Stimulated activated CD4-positive, alpha-beta T cell treated with anti-CD3 and anti-CD28 coated beads, Interleukin-12 subunit alpha, Interleukin-12 subunit beta, amount 100 ng/mL, for 48 hours (primary cell): Measurements from ENCODE around the gene PLK5.

Experiments
- DNase-seq, 3 donors: peaks; one replicate each; pipeline ENCODE4 v3.0.0-alpha.2; 2020; ENCODE audit warnings: low read depth in 2 of 3, low spot score in 1 of 3

PLK5 gene

GRCh38 chr19:1576242-1577089, 52.6 kb downstream of the PLK5 start:
- DNase-seq, result no peak

- DNase-seq, result no peak
Measured at GRCh38 chr19:1577090-1577928, 53.4 kb downstream of the PLK5 start.

GRCh38 chr19:1577929-1578618, 54.2 kb downstream of the PLK5 start:
- no peak for DNase-seq

- DNase-seq, result no peak
Measured at GRCh38 chr19:1579222-1579621, 55.3 kb downstream of the PLK5 start.

- DNase-seq, result no peak
Measured at GRCh38 chr19:1580382-1580781, 56.5 kb downstream of the PLK5 start.

GRCh38 chr19:1580957-1581356, 57.1 kb downstream of the PLK5 start:
- DNase-seq, result no peak

- DNase-seq, result no peak
Measured at GRCh38 chr19:1582201-1582600, 58.3 kb downstream of the PLK5 start.

- no peak for DNase-seq
Measured at GRCh38 chr19:1584500-1585242, 60.8 kb downstream of the PLK5 start.

- DNase-seq, result no peak
Measured at GRCh38 chr19:1585243-1585580, 61.3 kb downstream of the PLK5 start.
